Endothelial cell of umbilical vein (primary cell): Measurements from ENCODE around the gene GDPD4. TPM values are rescaled to one million over a fixed set of nuclear protein-coding genes. Genes with fewer than 3 reads are reported as not detected.

ENCODE experiments used
- BruUV-seq: library from RNA; stranded (reverse); fragments of 400-500 nt; replicated peaks from 2 replicates; lab custom pipeline; 2021; lab: Mats Ljungman, UMichigan
- CTCF ChIA-PET: fragments of 300-600, 350-600 bp; sonication (Branson Sonifier 250); formaldehyde crosslinking; loops from one replicate; lab custom pipeline; 2021; ENCODE audit warnings: antibody characterized with exemption, inconsistent platforms; lab: Charles Lee
- POLR2A ChIA-PET: fragments of 300-600, 350-600 bp; sonication (Branson Sonifier 250); formaldehyde crosslinking; loops from one replicate; lab custom pipeline; 2021; ENCODE audit warnings: antibody characterized with exemption, inconsistent platforms; lab: Charles Lee
- DNase-seq: peaks from one replicate; pipeline ENCODE4 v3.0.0-alpha.2; 2011; ENCODE audit warnings: low read depth, low spot score
- FAIRE-seq: peaks from 2 replicates; lab custom pipeline; 2011; peaks lifted over from hg19 to GRCh38; lab: Jason Lieb, UNC
- H2AFZ ChIP-seq: 2 replicates; pipeline ENCODE4 v1.6.0; 2012; ENCODE audit warnings: low read depth, low read length, control low read depth, inconsistent platforms
- H3K27ac ChIP-seq: 2 replicates; pipeline ENCODE4 v1.5.1; 2011; ENCODE audit warnings: low read depth, mild to moderate bottlenecking, control low read depth, low read length, moderate library complexity; ENCODE audit not compliant: insufficient read depth
- H3K27me3 ChIP-seq, 2 experiments: 2 replicates each; pipeline versions ENCODE4 v1.6.0 to v1.6.1; 2011; ENCODE audit warnings: low read length in 2 of 2, mixed read lengths in 1 of 2; ENCODE audit not compliant: control insufficient read depth in 2 of 2, insufficient read depth in 2 of 2
- H3K36me3 ChIP-seq, 2 experiments: 2 replicates in 1 of 2; 3 replicates in 1 of 2; pipeline ENCODE4 v1.5.1; 2011; ENCODE audit warnings: low read length in 2 of 2, mild to moderate bottlenecking in 1 of 2, moderate library complexity in 1 of 2; ENCODE audit not compliant: control insufficient read depth in 2 of 2, insufficient read depth in 2 of 2; ENCODE audit errors: extremely low read depth in 1 of 2
- H3K4me1 ChIP-seq: 3 replicates; pipeline ENCODE4 v1.5.1; 2011; ENCODE audit warnings: mild to moderate bottlenecking, low read length; ENCODE audit not compliant: control insufficient read depth, insufficient read depth; ENCODE audit errors: extremely low read depth
- H3K4me2 ChIP-seq: 2 replicates; pipeline ENCODE4 v1.6.1; 2011; ENCODE audit warnings: low read length, control low read depth, mixed read lengths; ENCODE audit not compliant: insufficient read depth
- H3K4me3 ChIP-seq, 3 experiments: fragments of 200-600 bp in 1 of 3; sonication (generic), shearing (Covaris generic) in 1 of 3; replicated peaks in 1 of 3; 2 replicates each; pipeline ENCODE4 v1.5.1; 2011 to 2016; ENCODE audit warnings: control low read depth in 3 of 3, low read length in 3 of 3, mild to moderate bottlenecking in 2 of 3, inconsistent platforms in 1 of 3, low read depth in 1 of 3, moderate library complexity in 1 of 3; ENCODE audit not compliant: insufficient read depth in 1 of 3
- H3K79me2 ChIP-seq: 2 replicates; pipeline ENCODE4 v1.6.0; 2012; ENCODE audit warnings: low read length, inconsistent platforms; ENCODE audit not compliant: control insufficient read depth, insufficient read depth
- H3K9ac ChIP-seq: replicated peaks from 2 replicates; pipeline ENCODE3; 2011; ENCODE audit warnings: low read length, control low read depth; ENCODE audit not compliant: insufficient read depth; ENCODE audit errors: extremely low read depth
- H3K9me1 ChIP-seq: replicated peaks from 3 replicates; pipeline ENCODE4 v1.6.0; 2011; ENCODE audit warnings: mild to moderate bottlenecking, low read length; ENCODE audit not compliant: control insufficient read depth, insufficient read depth; ENCODE audit errors: extremely low read depth
- H3K9me3 ChIP-seq: replicated peaks from 2 replicates; pipeline ENCODE4 v1.5.1; 2012; ENCODE audit warnings: low read length, inconsistent platforms; ENCODE audit not compliant: control insufficient read depth, insufficient read depth
- H4K20me1 ChIP-seq: replicated peaks from 2 replicates; pipeline ENCODE3; 2011; ENCODE audit warnings: mild to moderate bottlenecking, low read length; ENCODE audit not compliant: control insufficient read depth, insufficient read depth; ENCODE audit errors: extremely low read depth
- CTCF ChIP-seq, 2 donors: IDR thresholded peaks; 1 replicate in 1 of 2; 2 replicates in 1 of 2; pipeline ENCODE4 v1.5.1; 2011; ENCODE audit warnings: low read length in 2 of 2, mild to moderate bottlenecking in 2 of 2, moderate library complexity in 2 of 2, control low read depth in 1 of 2, inconsistent platforms in 1 of 2, low read depth in 1 of 2; ENCODE audit not compliant: insufficient read depth in 1 of 2; ENCODE audit errors: extremely low read depth in 1 of 2
- FOS ChIP-seq: IDR thresholded peaks from 2 replicates; pipeline ENCODE4 v1.6.1; 2011; ENCODE audit warnings: mild to moderate bottlenecking, low read length, moderate library complexity, borderline replicate concordance; ENCODE audit not compliant: insufficient read depth
- JUN ChIP-seq: IDR thresholded peaks from 2 replicates; pipeline ENCODE4 v1.6.1; 2011; ENCODE audit warnings: borderline replicate concordance, low read depth; ENCODE audit not compliant: insufficient read length, insufficient read depth
- POLR2A ChIP-seq: IDR thresholded peaks from 2 replicates; pipeline ENCODE4 v1.6.1; 2012; ENCODE audit warnings: low read depth, mild to moderate bottlenecking, control low read depth, low read length
- dilution Hi-C: fragments of 300-500 bp; cut with MboI; formaldehyde crosslinking; loops from one replicate; pipeline ENCODE4 v1.15.0; 2019; ENCODE audit warnings: low sequenced_read_pairs; ENCODE audit not compliant: extremely low pct_ligation_motif_present
- intact Hi-C: fragments of 100-400 bp; cut with micrococcal nuclease; formaldehyde crosslinking; loops from one replicate; pipeline ENCODE4 v1.10.0; 2022
- polyA plus RNA-seq, 4 experiments: library from polyadenylated mRNA; depleted of rRNA in 3 of 4; stranded (reverse) in 3 of 4; unstranded in 1 of 4; fragments of >200 nt; gene quantifications; 2 replicates each; pipeline versions ENCODE4 v1.2.1 to v1.2.3, GENCODE V29; 2011 to 2012; ENCODE audit warnings: missing spikeins in 1 of 4
- total RNA-seq: library from RNA; stranded (reverse); gene quantifications from 2 replicates; pipeline ENCODE4 v1.2.3, GENCODE V29; 2021

GDPD4 gene
- total and polyA plus RNA-seq, 2 donors (not counting 3 experiments of a cell fraction or from before 2014, with no cell fraction given): not detected

GRCh38 chr11:77181226-77181625 lies 120.3 kb downstream of the GDPD4 start:
- POLR2A ChIA-PET: no interaction called here
- Histone ChIP-seq H3K36me3 (no peaks in the 10 kb centered on the region), H3K4me3 (no peak overlapping the region), H3K79me2 (no peaks in the 10 kb centered on the region), H3K9ac (no peak overlapping the region), H4K20me1 (no peaks in the 10 kb centered on the region), H2AFZ (no peak overlapping the region), H3K4me1 (no peaks in the 10 kb centered on the region), H3K9me1 (no peaks in the 10 kb centered on the region), H3K4me2 (no peak overlapping the region), H3K9me3 (no peaks in the 10 kb centered on the region), H3K27ac (no peak overlapping the region), H3K27me3 (no peaks in the 10 kb centered on the region)
- no peak for DNase-seq
- CTCF ChIA-PET: interaction anchor here (2.0 to 2.8 kb wide), 2 partner anchors 54 to 367 kb away, joined by 7 to 22 read pairs; partner anchors contain the start of gene MYO7A
- dilution Hi-C loops (no loop called here), intact Hi-C loops (no loop called here)
- no peak for FAIRE-seq
- BruUV-seq: no TSS peak
- TF ChIP-seq FOS (no peak), JUN (no peak)

GRCh38 chr11:77180346-77180745 lies 121.1 kb downstream of the GDPD4 start:
- Histone ChIP-seq H3K27ac (no peak overlapping the region), H3K9me3 (no peaks in the 10 kb centered on the region), H3K9me1 (no peaks in the 10 kb centered on the region), H3K9ac (no peak overlapping the region), H2AFZ (no peak overlapping the region), H4K20me1 (no peaks in the 10 kb centered on the region), H3K4me1 (no peaks in the 10 kb centered on the region), H3K4me3 (no peak overlapping the region), H3K27me3 (no peaks in the 10 kb centered on the region), H3K4me2 (no peak overlapping the region), H3K79me2 (no peaks in the 10 kb centered on the region), H3K36me3 (no peaks in the 10 kb centered on the region)
- DNase-seq (no peak), FAIRE-seq (no peak)
- no peak for TF ChIP-seq POLR2A
- TF ChIP-seq CTCF (IDR thresholded peaks at IDR 0.05; ENCODE audit: extremely low read depth in 1 of 2, insufficient read depth in 1 of 2, low read depth in 1 of 2, low read length in 2 of 2): no peak
- no peak for TF ChIP-seq JUN
- POLR2A ChIA-PET: no interaction called here
- dilution Hi-C loops (no loop called here), intact Hi-C loops (no loop called here)
- CTCF ChIA-PET: interaction anchor here (1.4 kb wide), 1 partner anchor 53 kb away, joined by 5 read pairs; no protein-coding TSS in a partner anchor
- no TSS peak for BruUV-seq
